Measurements from ENCODE around the gene TNIK.

- no peak for TF ChIP-seq CTCF (IDR thresholded peaks at IDR 0.05)
- TF ChIP-seq POLR2A (IDR thresholded peaks at IDR 0.05) = no peak
Measured at GRCh38 chr3:171064461-171064860, 395.7 kb downstream of the TNIK start.

Data from uterus (tissue), 2 donors.